GM12891 (cell line): ENCODE results near the gene USP27X.

ENCODE experiments used
- POLR2A ChIP-seq: IDR thresholded peaks from 2 replicates; pipeline ENCODE4 v1.6.1; 2011; ENCODE audit warnings: low read depth, low read length, control low read depth
- POLR2AphosphoS5 ChIP-seq: IDR thresholded peaks from 2 replicates; pipeline ENCODE4 v1.6.1; 2011; ENCODE audit warnings: low read depth, low read length, control low read depth
- POU2F2 ChIP-seq: IDR thresholded peaks from 2 replicates; pipeline ENCODE4 v1.6.1; 2011; ENCODE audit warnings: low read depth, mild to moderate bottlenecking, control low read depth, low read length, moderate library complexity
- SPI1 ChIP-seq: IDR thresholded peaks from 2 replicates; pipeline ENCODE4 v1.6.1; 2011; ENCODE audit warnings: low read depth, low read length, control low read depth
- TAF1 ChIP-seq: IDR thresholded peaks from 2 replicates; pipeline ENCODE4 v1.6.1; 2011; ENCODE audit warnings: low read depth, low read length, control low read depth

GRCh38 chrX:49922291-49923241 lies 43.3 kb downstream of the USP27X start, which contains the start of gene CLCN5:
- TF ChIP-seq POLR2A (0 out of 2 replicates have a peak, but pooled peaks have one; percentile 30), POLR2AphosphoS5 (0 out of 2 replicates have a peak, but pooled peaks have one; percentile 19), TAF1 (no peak), SPI1 (no peak), POU2F2 (no peak)
